ENCODE data around the gene VCL.

Gene VCL

GRCh38 chr10:74094231-74094630 is 96.3 kb downstream of the VCL start:
- DNase-seq (ENCODE audit: extremely low spot score) = no peak
- TF ChIP-seq NFRKB (IDR thresholded peaks at IDR 0.05) = no peak
- TF ChIP-seq SP1 (IDR thresholded peaks at IDR 0.05) = no peak
- no peak for TF ChIP-seq TARDBP (IDR thresholded peaks at IDR 0.05)
- TF ChIP-seq HDGF (IDR thresholded peaks at IDR 0.05; ENCODE audit: borderline replicate concordance) = no peak
- TF ChIP-seq, protein P1, sequence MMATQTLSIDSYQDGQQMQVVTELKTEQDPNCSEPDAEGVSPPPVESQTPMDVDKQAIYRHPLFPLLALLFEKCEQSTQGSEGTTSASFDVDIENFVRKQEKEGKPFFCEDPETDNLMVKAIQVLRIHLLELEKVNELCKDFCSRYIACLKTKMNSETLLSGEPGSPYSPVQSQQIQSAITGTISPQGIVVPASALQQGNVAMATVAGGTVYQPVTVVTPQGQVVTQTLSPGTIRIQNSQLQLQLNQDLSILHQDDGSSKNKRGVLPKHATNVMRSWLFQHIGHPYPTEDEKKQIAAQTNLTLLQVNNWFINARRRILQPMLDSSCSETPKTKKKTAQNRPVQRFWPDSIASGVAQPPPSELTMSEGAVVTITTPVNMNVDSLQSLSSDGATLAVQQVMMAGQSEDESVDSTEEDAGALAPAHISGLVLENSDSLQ (IDR thresholded peaks at IDR 0.05) = no peak
- ChIA-PET POLR2A (no interaction called here), CTCF (no interaction called here)

GRCh38 chr10:74096777-74097176 is 98.9 kb downstream of the VCL start:
- CTCF ChIA-PET = no interaction called here
- DNase-seq (ENCODE audit: extremely low spot score) = no peak
- POLR2A ChIA-PET = no interaction called here
- no peak for TF ChIP-seq ZNF384 (IDR thresholded peaks at IDR 0.05)
- TF ChIP-seq HDGF (IDR thresholded peaks at IDR 0.05; ENCODE audit: borderline replicate concordance) = no peak
- no peak for TF ChIP-seq CTBP1 (IDR thresholded peaks at IDR 0.05; ENCODE audit: borderline replicate concordance)
- no peak for TF ChIP-seq TARDBP (IDR thresholded peaks at IDR 0.05)
- TF ChIP-seq LEF1 (IDR thresholded peaks at IDR 0.05; ENCODE audit: borderline replicate concordance) = no peak
- no peak for TF ChIP-seq ELF4 (IDR thresholded peaks at IDR 0.05)
- TF ChIP-seq SP1 (IDR thresholded peaks at IDR 0.05) = no peak
- TF ChIP-seq, protein P1 (IDR thresholded peaks at IDR 0.05) = no peak
- no peak for TF ChIP-seq FOXK2 (IDR thresholded peaks at IDR 0.05)
- TF ChIP-seq FOXA1 (IDR thresholded peaks at IDR 0.05) = no peak

- no peak for DNase-seq (ENCODE audit: extremely low spot score)
- POLR2A ChIA-PET = no interaction called here
- CTCF ChIA-PET = no interaction called here
- TF ChIP-seq BHLHE40 (IDR thresholded peaks at IDR 0.05; ENCODE audit: borderline replicate concordance) (no peak), L3MBTL2 (conservative IDR thresholded peaks at IDR 0.05) (no peak), CTBP1 (IDR thresholded peaks at IDR 0.05; ENCODE audit: borderline replicate concordance) (no peak), SUZ12 (IDR thresholded peaks at IDR 0.05) (no peak), ARNT (IDR thresholded peaks at IDR 0.05) (no peak), FOXA1 (IDR thresholded peaks at IDR 0.05) (no peak), LEF1 (IDR thresholded peaks at IDR 0.05; ENCODE audit: borderline replicate concordance) (no peak), HDGF (IDR thresholded peaks at IDR 0.05; ENCODE audit: borderline replicate concordance) (no peak), ZNF384 (IDR thresholded peaks at IDR 0.05) (no peak), ELF4 (IDR thresholded peaks at IDR 0.05) (no peak), SP1 (IDR thresholded peaks at IDR 0.05) (no peak), TARDBP (IDR thresholded peaks at IDR 0.05) (no peak), FOXM1 (IDR thresholded peaks at IDR 0.05; ENCODE audit: borderline replicate concordance) (no peak), FOXK2 (IDR thresholded peaks at IDR 0.05) (no peak), NFRKB (IDR thresholded peaks at IDR 0.05) (no peak)
- TF ChIP-seq, protein P1 (IDR thresholded peaks at IDR 0.05) = no peak
These were observed 99.9 kb downstream of the VCL start for GRCh38 chr10:74097776-74098175.

- DNase-seq (ENCODE audit: extremely low spot score) = no peak
- CTCF ChIA-PET = interaction anchor here (0.6 kb wide), 1 partner anchor 28 kb away, joined by 3 read pairs; no protein-coding TSS in a partner anchor
- POLR2A ChIA-PET = interaction anchor here (0.8 kb wide), 1 partner anchor 9 kb away, joined by 3 read pairs; no protein-coding TSS in a partner anchor
- TF ChIP-seq SP1 (IDR thresholded peaks at IDR 0.05) (no peak), ZNF384 (IDR thresholded peaks at IDR 0.05) (no peak)
These were observed 101.5 kb downstream of the VCL start for GRCh38 chr10:74099420-74099819.

GRCh38 chr10:74099836-74100235 is 101.9 kb downstream of the VCL start:
- TF ChIP-seq ELF4 (IDR thresholded peaks at IDR 0.05) (no peak), SUZ12 (IDR thresholded peaks at IDR 0.05) (no peak), ARNT (IDR thresholded peaks at IDR 0.05) (no peak), FOXA1 (IDR thresholded peaks at IDR 0.05) (no peak), ZNF384 (IDR thresholded peaks at IDR 0.05) (no peak), LEF1 (IDR thresholded peaks at IDR 0.05; ENCODE audit: borderline replicate concordance) (no peak), FOXM1 (IDR thresholded peaks at IDR 0.05; ENCODE audit: borderline replicate concordance) (no peak), HDGF (IDR thresholded peaks at IDR 0.05; ENCODE audit: borderline replicate concordance) (no peak)
- TF ChIP-seq, protein P1 (IDR thresholded peaks at IDR 0.05) = no peak
- CTCF ChIA-PET = no interaction called here
- no peak for DNase-seq (ENCODE audit: extremely low spot score)
- POLR2A ChIA-PET = no interaction called here

GRCh38 chr10:74103560-74104258 is 105.8 kb downstream of the VCL start:
- POLR2A ChIA-PET = no interaction called here
- CTCF ChIA-PET = interaction anchor here (0.9 to 1.3 kb wide), 5 partner anchors 11 to 224 kb away, joined by 3 to 7 read pairs (median 4); no protein-coding TSS in a partner anchor
- TF ChIP-seq FOXA1 (IDR thresholded peaks at IDR 0.05) (no peak), ARNT (IDR thresholded peaks at IDR 0.05) (no peak), BHLHE40 (IDR thresholded peaks at IDR 0.05; ENCODE audit: borderline replicate concordance) (no peak), FOXK2 (IDR thresholded peaks at IDR 0.05) (no peak), CTBP1 (IDR thresholded peaks at IDR 0.05; ENCODE audit: borderline replicate concordance) (no peak), FOXM1 (IDR thresholded peaks at IDR 0.05; ENCODE audit: borderline replicate concordance) (no peak), L3MBTL2 (conservative IDR thresholded peaks at IDR 0.05) (no peak), LEF1 (IDR thresholded peaks at IDR 0.05; ENCODE audit: borderline replicate concordance) (no peak), TARDBP (IDR thresholded peaks at IDR 0.05) (no peak), SUZ12 (IDR thresholded peaks at IDR 0.05) (no peak), HDGF (IDR thresholded peaks at IDR 0.05; ENCODE audit: borderline replicate concordance) (no peak), NFRKB (IDR thresholded peaks at IDR 0.05) (no peak), ZNF384 (IDR thresholded peaks at IDR 0.05) (no peak), ELF4 (IDR thresholded peaks at IDR 0.05) (no peak), SP1 (IDR thresholded peaks at IDR 0.05) (no peak)
- TF ChIP-seq, protein P1 (IDR thresholded peaks at IDR 0.05) = no peak
- peak; percentile 52 for DNase-seq (ENCODE audit: extremely low spot score)

Data from HEK293T (cell line).